Kidney (tissue), 14 donors: ENCODE data around the gene ZNF488. TPM values are rescaled to one million over a fixed set of nuclear protein-coding genes. Genes with fewer than 3 reads are reported as not detected.

ENCODE experiments used
- DNase-seq, 5 donors: peaks; one replicate each; pipeline ENCODE4 v3.0.0-alpha.2; 2013 to 2020
- FAIRE-seq: peaks from 2 replicates; lab custom pipeline; 2012; peaks lifted over from hg19 to GRCh38; lab: Jason Lieb, UNC
- H3K27ac ChIP-seq, 2 donors: one replicate each; pipeline ENCODE4 v1.7.0; 2013; ENCODE audit warnings: low read depth in 2 of 2, low read length in 2 of 2, inconsistent platforms in 1 of 2
- H3K27me3 ChIP-seq: one replicate; pipeline ENCODE4 v1.7.1; 2013; ENCODE audit warnings: low read length, inconsistent platforms; ENCODE audit not compliant: control insufficient read depth, insufficient read depth
- H3K36me3 ChIP-seq, 3 donors: one replicate each; pipeline versions ENCODE4 v1.7.0 to v1.7.1; 2013; ENCODE audit warnings: low read length in 3 of 3, control low read depth in 1 of 3, inconsistent platforms in 1 of 3; ENCODE audit not compliant: insufficient read depth in 3 of 3, control insufficient read depth in 2 of 3
- H3K4me1 ChIP-seq, 3 donors: one replicate each; pipeline versions ENCODE4 v1.7.0 to v1.7.1; 2013; ENCODE audit warnings: low read length in 3 of 3, inconsistent platforms in 1 of 3, low read depth in 1 of 3; ENCODE audit not compliant: control insufficient read depth in 2 of 3, insufficient read depth in 2 of 3
- H3K4me3 ChIP-seq, 3 donors: one replicate each; pipeline versions ENCODE4 v1.7.0 to v1.8.1; 2013; ENCODE audit warnings: low read length in 3 of 3, control low read depth in 1 of 3, inconsistent platforms in 1 of 3
- H3K9ac ChIP-seq, 3 donors: one replicate each; pipeline versions ENCODE4 v1.7.0 to v1.7.1; 2013; ENCODE audit warnings: low read length in 3 of 3, control low read depth in 1 of 3, inconsistent platforms in 1 of 3
- H3K9me3 ChIP-seq, 3 donors: one replicate each; pipeline versions ENCODE4 v1.7.0 to v1.7.1; 2013; ENCODE audit warnings: low read length in 3 of 3, control low read depth in 1 of 3, inconsistent platforms in 1 of 3; ENCODE audit not compliant: control insufficient read depth in 2 of 3, insufficient read depth in 1 of 3
- intact Hi-C: fragments of 100-400 bp; cut with DNase I; formaldehyde crosslinking; loops from one replicate; pipeline ENCODE4 v1.11.1; 2022
- polyA plus RNA-seq: library from polyadenylated mRNA; stranded (reverse); fragments of 350-450 nt; fragmentation: Illumina TruSeq; extraction: RNeasy Lipid Tissue Mini Kit (QIAGEN cat#74804); gene quantifications from one replicate; pipeline ENCODE4 v1.2.3, GENCODE V29; 2014; ENCODE audit warnings: low read depth, low replicate concordance; ENCODE audit not compliant: insufficient read depth
- total RNA-seq: library from RNA; stranded (reverse); fragmentation: NEBNext Ultra II Directional; extraction: Animal tissue kit (Norgen Biotek cat#: 25700); gene quantifications from one replicate; pipeline ENCODE4 v1.2.1, GENCODE V29; 2021
- TF ChIP-seq, protein P1 (sequence below): IDR thresholded peaks from 3 replicates; pipeline ENCODE4 v1.5.1; 2012; ENCODE audit warnings: mild to moderate bottlenecking, moderate library complexity, borderline replicate concordance; ENCODE audit not compliant: insufficient read depth; ENCODE audit errors: extremely low read depth
- donor health status: control.
- donor health status: control.
- donor health status: control.
- donor health status: control.
- donor health status: control.
- donor health status: DM: yes; HTN: yes; CAD: no.
- donor health status: Normal renal cell carcinoma (clear cell type).

The ZNF488 gene
- total and polyA plus RNA-seq, 2 donors from 2014 or later = 0.09 to 4.0 TPM

DNA sequence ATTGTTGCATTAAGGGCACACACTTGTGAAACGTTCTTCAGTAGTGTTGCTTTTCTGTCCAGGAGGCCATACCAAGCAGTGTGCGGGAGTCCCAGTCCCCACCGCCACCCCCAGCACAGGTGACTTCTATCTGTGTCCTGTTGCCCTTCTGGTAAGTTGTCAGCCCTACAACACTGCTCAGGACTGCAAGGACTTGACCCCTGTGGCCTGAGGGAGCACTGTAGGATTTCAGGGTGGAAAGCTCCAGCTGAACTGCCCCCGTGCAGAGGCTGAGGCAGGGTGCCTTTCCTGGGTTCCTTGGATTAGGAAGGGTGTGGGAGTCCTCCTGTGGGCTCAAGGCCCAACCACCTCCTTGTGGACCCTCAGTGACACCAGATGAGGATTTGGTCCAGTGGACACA lies 26.8 kb upstream of the ZNF488 start:
- Histone ChIP-seq H3K9me3 (peaks cover 0 to 2% (median 0%) of the 10 kb centered on the region in 3 donors), H3K36me3 (no peaks in the 10 kb centered on the region), H3K9ac (no peak overlapping the region), H3K27me3 (no peaks in the 10 kb centered on the region), H3K4me1 (no peaks in the 10 kb centered on the region), H3K4me3 (no peak overlapping the region), H3K27ac (no peak overlapping the region)
- DNase-seq = no peak
- no peak for FAIRE-seq
- TF ChIP-seq, protein P1, sequence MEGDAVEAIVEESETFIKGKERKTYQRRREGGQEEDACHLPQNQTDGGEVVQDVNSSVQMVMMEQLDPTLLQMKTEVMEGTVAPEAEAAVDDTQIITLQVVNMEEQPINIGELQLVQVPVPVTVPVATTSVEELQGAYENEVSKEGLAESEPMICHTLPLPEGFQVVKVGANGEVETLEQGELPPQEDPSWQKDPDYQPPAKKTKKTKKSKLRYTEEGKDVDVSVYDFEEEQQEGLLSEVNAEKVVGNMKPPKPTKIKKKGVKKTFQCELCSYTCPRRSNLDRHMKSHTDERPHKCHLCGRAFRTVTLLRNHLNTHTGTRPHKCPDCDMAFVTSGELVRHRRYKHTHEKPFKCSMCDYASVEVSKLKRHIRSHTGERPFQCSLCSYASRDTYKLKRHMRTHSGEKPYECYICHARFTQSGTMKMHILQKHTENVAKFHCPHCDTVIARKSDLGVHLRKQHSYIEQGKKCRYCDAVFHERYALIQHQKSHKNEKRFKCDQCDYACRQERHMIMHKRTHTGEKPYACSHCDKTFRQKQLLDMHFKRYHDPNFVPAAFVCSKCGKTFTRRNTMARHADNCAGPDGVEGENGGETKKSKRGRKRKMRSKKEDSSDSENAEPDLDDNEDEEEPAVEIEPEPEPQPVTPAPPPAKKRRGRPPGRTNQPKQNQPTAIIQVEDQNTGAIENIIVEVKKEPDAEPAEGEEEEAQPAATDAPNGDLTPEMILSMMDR = no peak
- intact Hi-C loops = no loop called here

DNA sequence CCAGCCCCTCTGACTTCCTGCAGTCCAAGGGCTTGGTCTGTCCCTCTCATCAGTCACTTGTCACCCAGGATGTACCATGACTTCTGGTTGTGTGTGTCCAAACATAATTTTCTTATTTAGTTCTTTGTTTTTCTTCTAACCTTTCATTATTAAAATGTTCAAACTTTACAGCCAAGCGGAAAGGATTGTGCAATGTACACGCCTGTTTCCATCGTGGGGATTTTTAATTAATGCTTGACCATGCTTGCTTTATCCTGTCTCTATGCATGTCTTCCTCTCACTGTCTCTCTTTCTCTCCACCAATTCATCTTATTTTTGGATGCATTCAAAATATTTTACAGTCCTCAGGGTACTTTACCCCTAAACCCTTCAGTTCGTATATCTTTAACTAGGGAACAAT lies 26.2 kb upstream of the ZNF488 start:
- H3K36me3 ChIP-seq = no peaks in the 10 kb centered on the region
- TF ChIP-seq, protein P1 = no peak
- H3K27me3 ChIP-seq = no peaks in the 10 kb centered on the region
- H3K9me3 ChIP-seq = peaks cover 0 to 2% (median 0%) of the 10 kb centered on the region in 3 donors
- no peak overlapping the region for H3K4me3 ChIP-seq
- intact Hi-C loops = no loop called here
- FAIRE-seq (no peak), DNase-seq (no peak)
- H3K4me1 ChIP-seq = no peaks in the 10 kb centered on the region
- no peak overlapping the region for H3K27ac ChIP-seq
- no peak overlapping the region for H3K9ac ChIP-seq

DNA sequence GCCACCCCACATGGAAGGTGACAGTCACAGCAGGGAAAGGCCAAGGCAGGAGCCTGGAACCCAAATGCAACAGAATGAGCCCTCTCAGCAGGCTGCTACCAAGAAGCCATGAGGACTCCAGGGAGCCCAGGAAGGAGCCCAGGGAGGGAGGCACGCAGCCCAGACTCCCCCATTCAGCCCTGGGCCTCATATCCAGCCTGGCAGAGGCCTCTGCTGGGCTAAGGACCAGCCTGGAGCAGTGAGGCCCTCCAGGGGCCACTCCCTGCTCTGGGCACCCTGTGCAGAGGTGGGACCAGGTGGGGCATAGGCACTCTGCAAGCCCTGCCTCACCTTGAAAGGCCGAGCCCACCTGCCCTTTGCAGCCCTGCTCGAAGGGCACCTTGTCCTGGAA lies 25.8 kb upstream of the ZNF488 start:
- Histone ChIP-seq H3K36me3 (no peaks in the 10 kb centered on the region), H3K27me3 (no peaks in the 10 kb centered on the region), H3K9me3 (peaks cover 0 to 2% (median 0%) of the 10 kb centered on the region in 3 donors), H3K4me3 (no peak overlapping the region), H3K27ac (no peak overlapping the region), H3K9ac (no peak overlapping the region), H3K4me1 (no peaks in the 10 kb centered on the region)
- DNase-seq = peak in 1 of 5 donors; percentile 48
- FAIRE-seq = no peak
- TF ChIP-seq, protein P1 = no peak
- intact Hi-C loops = no loop called here

DNA sequence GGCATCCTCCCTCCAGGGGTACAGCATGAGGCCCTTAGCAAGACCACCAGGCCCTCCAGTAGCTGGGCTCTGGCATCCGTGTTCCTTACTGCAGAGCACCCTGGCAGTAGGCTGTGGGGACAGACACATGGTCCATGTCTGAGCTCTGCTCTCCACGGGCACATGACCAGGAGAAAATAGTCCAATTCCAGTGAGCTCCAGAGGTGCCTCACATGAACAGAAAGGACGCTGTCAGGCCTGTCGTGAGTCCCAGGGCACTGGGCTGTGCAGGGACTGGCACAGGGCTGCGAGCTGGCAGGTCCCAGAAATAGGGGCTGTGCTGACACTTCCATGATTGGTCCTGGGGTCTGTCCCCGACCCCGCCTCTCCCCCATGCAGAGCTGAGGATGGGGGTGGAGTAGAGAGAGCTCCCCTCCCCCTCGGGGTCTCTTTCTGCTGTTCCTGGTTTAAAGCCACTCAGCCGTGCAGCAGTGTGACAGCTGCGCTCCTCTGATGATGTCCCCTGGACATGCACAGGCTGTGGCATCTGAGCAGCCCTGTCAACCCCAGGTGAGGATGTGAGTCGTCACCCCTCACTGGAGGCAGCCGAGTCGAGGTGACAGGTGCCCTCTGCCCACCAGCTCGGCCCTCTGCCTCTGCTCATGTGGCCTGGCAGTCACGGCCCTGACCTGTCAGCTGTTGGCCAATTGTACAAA lies 25.2 kb upstream of the ZNF488 start:
- intact Hi-C loops = no loop called here
- H3K9me3 ChIP-seq = peaks cover 0 to 2% (median 0%) of the 10 kb centered on the region in 3 donors
- H3K4me1 ChIP-seq = peaks cover 0 to under 1% (median 0%) of the 10 kb centered on the region in 3 donors
- FAIRE-seq (no peak), DNase-seq (peak; percentile 21 to 70 (median 45))
- H3K27ac ChIP-seq = no peak overlapping the region
- TF ChIP-seq, protein P1 = no peak
- H3K36me3 ChIP-seq = no peaks in the 10 kb centered on the region
- H3K4me3 ChIP-seq = no peak overlapping the region
- H3K27me3 ChIP-seq = no peaks in the 10 kb centered on the region
- H3K9ac ChIP-seq = no peak overlapping the region
